NCI-H82 treated with DMSO at 0.1 percent for 48 hours (cell line): ENCODE data around the gene OPHN1.

Source experiments
- DNase-seq: peaks from one replicate; lab custom pipeline; 2025; ENCODE audit not compliant: unreplicated experiment; lab: John Stamatoyannopoulos, UW

OPHN1 gene

GRCh38 chrX:68433155-68433980, at the start of gene OPHN1:
TSS of gene OPHN1 (minus strand) at chrX:68433495. CDS start at chrX:68433020, 475 bp downstream.
- peak; percentile 36 for DNase-seq

DNA sequence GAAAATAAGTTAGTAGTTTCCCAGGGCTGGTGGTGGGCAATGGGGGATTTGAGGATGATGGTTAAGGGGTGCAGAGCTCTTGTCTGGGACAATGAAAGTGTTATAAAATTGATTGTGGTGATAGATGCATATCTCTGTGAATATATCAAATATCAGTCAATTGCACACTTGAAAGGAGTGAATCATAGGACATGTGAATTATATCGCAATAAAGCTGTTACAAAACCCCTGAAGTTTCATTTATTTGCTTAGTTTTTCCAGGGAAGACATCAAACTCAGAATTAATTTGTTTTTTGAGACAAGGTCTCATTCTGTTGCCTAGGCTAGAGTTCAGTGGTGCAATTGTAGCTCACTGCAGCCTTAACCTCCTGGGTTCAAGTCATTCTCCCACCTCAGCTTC, 47.7 kb upstream of the OPHN1 start:
- DNase-seq: no peak

GRCh38 chrX:68464796-68465195, 31.5 kb upstream of the OPHN1 start:
- DNase-seq: no peak

DNA sequence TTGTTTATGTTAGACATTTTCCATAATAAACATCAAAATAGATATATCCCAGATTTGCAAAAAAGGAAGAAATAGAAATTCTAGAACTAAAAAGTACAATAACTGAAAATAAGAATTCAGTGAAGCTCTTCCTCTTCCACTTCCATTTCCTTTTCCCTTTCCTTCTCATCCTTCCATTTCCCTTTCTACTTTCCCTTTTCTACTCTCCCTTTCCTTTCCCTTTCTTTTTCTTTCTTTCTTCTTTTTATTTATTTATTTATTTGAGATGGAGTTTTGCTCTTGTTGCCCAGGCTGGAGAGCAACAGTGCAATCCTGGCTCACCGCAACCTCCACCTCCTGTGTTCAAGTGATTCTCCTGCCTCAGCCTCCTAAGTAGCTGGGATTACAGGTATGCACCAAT, 30.6 kb upstream of the OPHN1 start:
- no peak for DNase-seq

- DNase-seq: peak; percentile 2
Measured at GRCh38 chrX:68462653-68463052, 29.4 kb upstream of the OPHN1 start.

DNA sequence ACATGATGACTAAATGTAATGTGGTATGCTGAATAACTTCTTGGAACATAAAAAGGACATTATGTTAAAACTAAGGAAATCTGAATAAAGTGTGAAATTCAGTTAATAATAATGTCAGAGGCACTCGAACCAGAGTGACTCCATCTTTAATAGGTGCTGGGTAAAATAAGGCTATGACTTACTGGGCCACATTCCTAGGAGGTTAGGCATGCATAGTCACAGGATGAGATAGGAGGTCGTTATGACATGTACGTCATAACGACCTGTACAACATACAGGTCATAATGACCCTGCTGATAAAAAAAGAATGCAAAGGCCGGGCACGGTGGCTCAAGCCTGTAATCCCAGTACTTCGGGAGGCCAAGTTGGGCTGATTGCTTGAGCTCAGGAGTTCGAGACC, 28.9 kb upstream of the OPHN1 start:
- no peak for DNase-seq

DNA sequence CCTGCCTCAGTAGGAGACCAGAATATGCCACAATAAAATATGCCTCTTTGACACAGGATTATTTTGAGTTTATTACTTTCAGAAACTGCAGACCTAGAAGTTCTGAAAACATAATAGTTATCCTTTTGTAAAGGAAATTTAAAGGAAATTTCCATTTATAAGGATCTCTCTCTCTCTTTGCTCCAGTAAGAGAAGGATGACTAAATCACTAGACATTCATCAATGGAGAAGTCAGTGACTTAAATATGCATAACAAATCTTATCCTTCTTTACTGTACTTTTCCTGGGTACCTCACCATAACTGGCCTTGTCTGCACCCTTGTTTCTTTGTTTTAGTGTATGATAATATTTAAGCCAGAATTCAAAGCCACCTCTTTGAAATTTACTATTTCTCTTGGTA, 28.3 kb upstream of the OPHN1 start:
- no peak for DNase-seq

DNA sequence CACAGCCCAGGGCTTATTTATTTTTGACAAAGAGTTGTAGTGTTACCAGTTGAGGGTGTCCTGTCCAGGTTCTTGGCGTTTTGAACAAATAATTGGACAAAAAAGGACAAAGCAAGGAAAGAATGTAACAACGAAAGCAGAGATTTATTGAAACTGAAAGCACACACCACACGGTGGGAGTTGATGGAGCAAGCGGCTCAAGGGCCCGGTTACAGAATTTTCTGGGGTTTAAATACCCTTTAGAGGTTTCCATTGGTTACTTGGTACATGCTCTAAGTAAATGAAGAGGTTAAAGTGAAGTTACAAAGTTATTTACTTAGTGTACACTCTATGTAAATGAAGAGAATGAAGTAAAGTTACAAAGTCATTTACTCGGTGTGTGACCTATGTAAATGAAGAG, 27.8 kb upstream of the OPHN1 start:
- DNase-seq: no peak

- DNase-seq: no peak
Measured at GRCh38 chrX:68455151-68455510, 21.8 kb upstream of the OPHN1 start.

DNA sequence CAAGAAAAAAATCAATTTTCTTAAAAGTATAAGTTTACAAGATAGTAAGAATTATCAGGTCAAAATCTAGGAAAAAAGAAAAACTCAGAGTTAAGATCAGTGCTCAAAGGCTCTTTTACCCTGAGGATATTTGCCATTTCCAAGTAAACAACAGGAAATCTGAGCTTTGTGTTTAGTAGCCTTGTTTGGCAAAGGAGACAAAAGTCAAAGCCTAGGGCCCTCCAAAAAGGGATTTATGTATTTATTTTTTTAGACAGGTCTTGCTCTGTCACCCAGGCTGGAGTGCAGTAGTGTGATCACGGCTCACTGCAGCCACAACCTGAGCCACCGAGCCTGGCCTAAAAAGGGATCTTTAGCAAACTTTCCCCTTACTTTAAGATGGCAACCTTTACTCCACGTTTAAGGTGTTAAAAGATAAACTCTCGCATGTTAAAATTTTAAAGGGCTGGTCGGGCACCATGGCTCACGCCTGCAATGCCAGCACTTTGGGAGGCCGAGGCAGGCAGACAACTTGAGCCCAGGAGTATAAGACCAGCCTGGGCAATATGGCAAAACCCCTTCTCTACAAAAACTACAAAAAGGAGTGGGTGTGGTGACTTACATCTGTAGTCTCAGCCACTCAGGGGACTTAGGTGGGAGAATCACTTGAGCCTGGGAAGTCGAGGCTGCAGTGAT, 21.3 kb upstream of the OPHN1 start:
- DNase-seq: no peak

DNA sequence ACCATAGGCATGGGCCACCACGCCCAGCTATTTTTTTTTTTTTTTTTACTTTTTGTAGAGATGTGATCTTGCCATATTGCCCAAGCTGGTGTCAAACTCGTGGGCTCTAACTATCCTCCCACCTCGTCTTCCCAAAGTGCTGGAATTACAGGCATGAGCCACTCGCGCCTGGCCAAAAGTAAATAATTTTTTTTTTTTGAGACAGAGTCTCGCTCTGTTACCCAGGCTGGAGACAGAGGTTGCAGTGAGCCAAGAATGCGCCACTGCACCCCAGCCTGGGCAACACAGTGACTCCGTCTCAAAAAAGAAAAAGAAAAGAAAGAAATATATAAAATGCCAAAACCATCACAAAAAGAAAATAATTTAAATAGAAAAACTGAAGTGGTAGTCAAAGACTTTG, 18.4 kb upstream of the OPHN1 start:
- DNase-seq: no peak

DNA sequence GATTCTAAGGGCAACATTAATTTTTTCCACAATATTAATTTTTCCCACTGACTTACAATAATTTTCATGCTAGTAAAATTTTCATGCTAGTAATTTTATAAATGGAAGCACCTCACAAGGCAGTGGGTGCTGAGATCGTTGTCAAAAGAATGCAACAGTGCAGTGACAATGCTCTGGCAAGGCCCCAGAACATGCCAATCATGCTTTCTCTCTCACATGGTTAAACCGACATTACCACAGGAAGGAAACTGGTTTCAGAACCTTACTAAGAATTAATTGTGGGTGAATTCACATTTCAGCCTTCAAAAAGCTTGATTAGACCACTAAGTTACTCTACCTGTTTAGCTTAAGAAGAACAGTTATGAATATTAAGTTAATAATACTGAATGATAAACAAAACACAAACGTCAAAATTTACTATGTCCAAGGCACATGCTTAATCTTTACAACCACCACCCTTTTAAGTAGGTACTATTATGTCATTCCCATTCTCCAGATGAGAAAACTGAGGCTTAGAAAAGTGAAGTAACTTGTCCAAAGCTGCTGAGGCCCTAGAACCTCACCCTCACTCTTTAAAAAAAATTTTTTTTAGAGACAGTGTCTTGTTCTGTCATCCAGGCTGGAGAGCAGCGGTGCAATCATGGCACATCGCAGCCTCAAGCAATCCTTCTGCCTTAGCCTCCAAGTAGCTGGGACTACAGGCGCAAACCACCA, 10.0 kb upstream of the OPHN1 start:
- DNase-seq: no peak

- DNase-seq: peak; percentile 79
Measured at GRCh38 chrX:68440940-68441339, 7.6 kb upstream of the OPHN1 start.

DNA sequence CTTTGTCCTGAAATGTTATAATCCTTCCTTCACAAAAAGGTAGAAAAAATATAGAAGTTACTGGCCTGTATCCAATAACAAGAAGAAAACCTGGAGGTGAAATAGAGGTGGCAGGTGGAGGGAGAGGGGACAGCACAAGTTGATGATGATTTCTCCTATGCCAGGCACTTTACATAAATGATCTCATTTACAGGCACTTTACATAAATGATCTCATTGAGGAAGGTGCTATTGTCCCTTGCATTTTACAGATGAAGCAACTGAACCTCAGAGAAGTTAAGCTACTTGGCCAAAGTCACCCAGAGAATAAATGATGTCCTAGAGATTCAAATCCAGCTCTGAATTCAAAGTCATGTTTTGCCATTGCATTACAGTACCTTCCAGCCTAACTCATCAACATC, 7.1 kb upstream of the OPHN1 start:
- DNase-seq: no peak

- DNase-seq: no peak
Measured at GRCh38 chrX:68439341-68439740, 6.0 kb upstream of the OPHN1 start.

DNA sequence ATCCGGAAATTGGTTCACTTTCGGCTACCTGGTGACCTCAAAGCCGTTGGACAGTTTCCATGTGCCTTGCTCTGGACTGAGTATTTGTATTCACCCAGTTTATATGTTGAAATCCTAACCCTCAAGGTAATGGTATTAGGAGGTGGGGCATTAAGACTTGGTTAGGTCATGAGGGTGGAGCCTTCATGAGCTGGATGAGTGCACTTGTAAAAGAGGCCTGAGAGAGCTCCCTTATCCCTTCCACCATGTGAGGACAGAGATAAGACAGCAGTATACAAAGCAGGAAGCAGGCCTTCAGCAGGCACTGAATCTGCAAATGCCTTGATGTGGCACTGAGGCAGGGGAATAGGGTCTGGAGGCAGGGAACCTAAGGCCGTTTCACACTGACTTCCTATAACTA, 5.3 kb upstream of the OPHN1 start:
- peak; percentile 54 for DNase-seq

- DNase-seq: no peak
Measured at GRCh38 chrX:68433981-68434299, 645 bp upstream of the OPHN1 start.

DNA sequence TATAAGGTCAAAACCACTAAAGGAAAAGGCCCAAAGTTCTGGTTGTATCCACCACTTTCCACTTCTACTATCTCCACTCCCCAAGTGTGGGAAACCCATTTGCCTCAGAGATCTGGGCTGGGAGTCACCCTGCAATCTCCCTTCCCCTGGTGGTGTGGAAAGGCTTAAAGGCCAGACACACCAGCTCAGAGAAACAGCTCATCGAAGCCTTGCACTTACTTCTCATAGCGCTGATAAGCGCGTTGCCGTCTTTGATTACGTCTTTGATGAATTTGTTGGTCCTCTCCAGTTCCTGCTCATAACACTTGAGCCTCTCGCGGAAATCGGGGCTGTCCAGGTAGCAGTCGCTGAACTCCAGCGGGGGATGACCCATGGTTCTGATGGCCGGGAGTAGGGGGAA, 647 bp downstream of the OPHN1 start:
- no peak for DNase-seq

GRCh38 chrX:68431836-68432235, 1.5 kb downstream of the OPHN1 start:
- no peak for DNase-seq

DNA sequence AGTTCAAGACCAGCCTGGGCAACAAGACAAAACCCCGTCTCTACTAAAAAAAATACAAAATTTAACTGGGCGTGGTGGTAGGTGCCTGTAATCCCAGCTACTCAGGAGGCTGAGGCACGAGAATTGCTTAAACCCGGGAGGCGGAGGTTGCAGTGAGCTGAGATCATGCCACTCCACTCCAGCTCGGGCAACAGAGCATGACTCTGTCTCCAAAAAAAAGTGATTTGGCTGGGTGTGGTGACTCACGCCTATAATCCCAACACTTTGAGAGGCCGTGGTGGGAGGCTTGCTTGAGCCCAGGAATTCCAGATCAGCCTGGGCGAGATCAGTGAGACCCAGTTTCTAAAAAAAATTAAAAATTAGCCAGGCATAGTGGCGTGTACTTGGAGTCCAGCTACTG, 4.1 kb downstream of the OPHN1 start:
- DNase-seq: no peak

GRCh38 chrX:68428431-68428830, 4.9 kb downstream of the OPHN1 start:
- DNase-seq: no peak

- DNase-seq: no peak
Measured at GRCh38 chrX:68424719-68425118, 8.6 kb downstream of the OPHN1 start.
